Measurements from ENCODE around the gene DNAH1. TPM values are rescaled to one million over a fixed set of nuclear protein-coding genes. Genes with fewer than 3 reads are reported as not detected.

Gene DNAH1
- total RNA-seq: 10 to 100 TPM in 3 of 4 donors, 1 to 10 TPM in 1; 9.5 to 30.3 (median 14.6) TPM

DNA sequence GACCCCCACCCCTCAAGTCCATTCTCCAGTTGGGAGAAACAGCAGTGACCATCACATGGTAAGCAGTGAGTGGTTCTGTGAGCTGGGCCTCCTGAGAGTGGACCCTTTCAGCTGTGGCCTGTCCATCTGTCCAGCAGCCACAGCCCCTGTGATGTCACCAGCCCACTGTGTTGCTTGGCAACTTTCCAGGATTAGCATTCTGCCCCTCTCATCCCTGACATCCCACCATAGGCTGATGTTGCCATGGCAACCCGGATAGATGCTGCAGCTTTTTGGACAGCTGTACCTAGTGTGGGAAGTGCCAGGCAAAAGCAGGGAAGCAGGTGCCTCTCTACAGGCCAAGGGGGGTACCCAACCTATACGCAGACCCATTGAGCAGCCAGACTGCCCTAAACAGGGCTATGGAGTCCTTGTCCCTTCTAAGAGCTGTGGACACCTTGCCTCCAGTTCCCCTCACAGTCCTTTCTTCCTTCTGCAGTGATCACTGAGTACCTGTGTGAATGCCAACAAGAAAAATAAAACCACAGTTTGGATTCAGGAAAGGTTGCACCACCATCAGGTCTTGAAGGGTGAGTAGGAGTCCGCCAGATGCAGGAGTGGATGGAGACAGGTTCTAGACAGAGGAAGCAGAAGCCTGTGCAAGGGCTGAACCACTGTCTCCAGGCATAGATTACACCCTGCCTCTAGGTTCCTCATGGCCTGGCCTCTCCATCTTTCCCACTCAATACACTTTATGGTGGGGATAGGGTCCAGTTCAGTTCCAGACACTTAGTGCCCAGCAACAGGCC lies at the start of gene DNAH1:
Gene DNAH1 (plus strand): TSS at position 343 of the 788 bp plus-strand sequence. CDS start 6,124 bp downstream, outside the sequence.
- TF ChIP-seq, protein P1, sequence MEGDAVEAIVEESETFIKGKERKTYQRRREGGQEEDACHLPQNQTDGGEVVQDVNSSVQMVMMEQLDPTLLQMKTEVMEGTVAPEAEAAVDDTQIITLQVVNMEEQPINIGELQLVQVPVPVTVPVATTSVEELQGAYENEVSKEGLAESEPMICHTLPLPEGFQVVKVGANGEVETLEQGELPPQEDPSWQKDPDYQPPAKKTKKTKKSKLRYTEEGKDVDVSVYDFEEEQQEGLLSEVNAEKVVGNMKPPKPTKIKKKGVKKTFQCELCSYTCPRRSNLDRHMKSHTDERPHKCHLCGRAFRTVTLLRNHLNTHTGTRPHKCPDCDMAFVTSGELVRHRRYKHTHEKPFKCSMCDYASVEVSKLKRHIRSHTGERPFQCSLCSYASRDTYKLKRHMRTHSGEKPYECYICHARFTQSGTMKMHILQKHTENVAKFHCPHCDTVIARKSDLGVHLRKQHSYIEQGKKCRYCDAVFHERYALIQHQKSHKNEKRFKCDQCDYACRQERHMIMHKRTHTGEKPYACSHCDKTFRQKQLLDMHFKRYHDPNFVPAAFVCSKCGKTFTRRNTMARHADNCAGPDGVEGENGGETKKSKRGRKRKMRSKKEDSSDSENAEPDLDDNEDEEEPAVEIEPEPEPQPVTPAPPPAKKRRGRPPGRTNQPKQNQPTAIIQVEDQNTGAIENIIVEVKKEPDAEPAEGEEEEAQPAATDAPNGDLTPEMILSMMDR (IDR thresholded peaks at IDR 0.05; ENCODE audit: low read depth): no peak

DNA sequence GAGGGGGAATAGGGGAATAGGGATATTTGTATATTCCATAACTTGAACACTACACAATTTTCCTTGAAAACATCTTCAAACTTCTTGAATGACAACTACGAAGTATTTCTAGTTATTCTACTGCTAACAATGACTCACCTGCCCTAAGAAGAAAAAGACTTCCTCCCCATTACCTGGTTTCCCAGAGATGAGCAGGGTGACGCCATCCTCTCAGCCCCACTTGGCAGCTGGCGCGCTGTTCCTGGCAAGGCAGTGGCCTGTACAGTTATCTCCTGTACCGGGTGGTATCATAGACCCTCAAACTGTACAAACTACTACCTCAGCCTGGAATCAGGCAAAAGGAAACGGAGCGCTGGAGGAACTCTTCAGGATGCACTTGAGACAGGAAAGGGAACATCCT lies 48.1 kb upstream of the DNAH1 start:
- TF ChIP-seq, protein P1 (IDR thresholded peaks at IDR 0.05; ENCODE audit: low read depth): no peak

GRCh38 chr3:52269776-52270175 lies 46.3 kb upstream of the DNAH1 start:
- TF ChIP-seq, protein P1 (IDR thresholded peaks at IDR 0.05; ENCODE audit: low read depth): no peak

DNA sequence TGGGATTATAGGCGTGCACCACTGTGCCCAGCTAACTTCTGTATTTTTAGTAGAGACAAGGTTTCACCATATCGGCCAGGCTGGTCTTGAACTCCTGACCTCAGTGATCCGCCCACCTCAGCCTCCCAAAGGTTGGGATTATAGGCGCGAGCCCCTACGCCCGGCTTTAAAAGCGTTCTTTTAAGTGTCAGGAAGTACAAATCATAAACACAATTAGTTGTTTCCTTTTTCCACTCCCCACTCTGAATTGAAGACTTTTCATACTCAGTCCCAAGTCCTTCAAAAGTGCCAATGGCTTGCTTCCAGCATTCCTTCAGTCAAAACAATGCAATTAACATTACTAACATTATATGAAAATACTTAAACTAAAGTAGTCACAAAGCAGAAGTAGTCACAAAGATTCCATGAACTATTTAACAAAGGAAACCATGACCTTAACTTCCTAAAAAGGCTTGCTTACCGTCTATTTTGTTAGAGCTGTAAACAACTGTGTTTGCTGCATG lies 45.8 kb upstream of the DNAH1 start:
- TF ChIP-seq, protein P1 (IDR thresholded peaks at IDR 0.05; ENCODE audit: low read depth): no peak

GRCh38 chr3:52272831-52273230 lies 43.3 kb upstream of the DNAH1 start:
- TF ChIP-seq, protein P1 (IDR thresholded peaks at IDR 0.05; ENCODE audit: low read depth): no peak

GRCh38 chr3:52277071-52277964 lies 38.8 kb upstream of the DNAH1 start:
- TF ChIP-seq, protein P1 (IDR thresholded peaks at IDR 0.05; ENCODE audit: low read depth): no peak
